GM18868 (cell line): Measurements from ENCODE around the gene CELSR1.

Source experiments
- ATAC-seq: cut with Tn5 transposase; IDR thresholded peaks from one replicate; pipeline ENCODE4 v1.9.1; 2021; ENCODE audit warnings: mild to moderate bottlenecking, moderate library complexity; ENCODE audit not compliant: unreplicated experiment

CELSR1 gene

GRCh38 chr22:46354176-46354992 lies 183.0 kb downstream of the CELSR1 start:
- ATAC-seq: no peak

GRCh38 chr22:46353483-46354105 lies 183.8 kb downstream of the CELSR1 start:
- no peak for ATAC-seq

- no peak for ATAC-seq
Observed at GRCh38 chr22:46352691-46353386, 184.6 kb downstream of the CELSR1 start.

- ATAC-seq: no peak
Observed at GRCh38 chr22:46352276-46352675, 185.1 kb downstream of the CELSR1 start.

- no peak for ATAC-seq
Observed at GRCh38 chr22:46351767-46352166, 185.7 kb downstream of the CELSR1 start.

DNA sequence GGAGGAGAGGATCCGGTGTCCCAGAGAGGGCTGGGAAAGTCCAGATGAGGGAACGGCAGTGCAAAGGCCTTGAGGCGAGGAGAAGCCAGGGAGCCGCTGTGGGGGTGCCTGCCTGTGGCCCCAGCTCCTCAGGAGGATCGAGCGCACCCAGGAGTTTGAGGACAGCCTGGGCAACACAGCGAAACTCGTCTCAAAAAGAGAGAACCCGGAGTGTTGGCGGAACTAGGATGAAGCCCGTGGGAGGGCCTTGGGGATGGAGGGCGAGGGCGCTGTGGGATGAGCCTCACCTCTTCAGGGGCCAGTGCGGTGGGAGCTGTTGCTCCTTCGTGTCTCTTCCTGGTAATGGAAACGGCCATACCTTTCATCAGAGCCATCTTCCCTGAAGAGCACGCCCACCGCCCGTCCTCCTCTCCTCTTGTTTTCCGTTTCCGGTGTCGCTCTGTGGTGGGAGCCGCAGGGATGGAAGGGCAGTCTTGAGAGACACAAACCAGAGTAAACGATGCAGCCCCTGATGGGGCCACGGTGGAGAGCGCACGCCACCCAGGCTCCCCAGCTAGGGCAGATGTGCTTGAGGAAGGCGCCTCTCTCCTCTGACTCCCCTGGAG lies 186.2 kb downstream of the CELSR1 start:
- no peak for ATAC-seq

DNA sequence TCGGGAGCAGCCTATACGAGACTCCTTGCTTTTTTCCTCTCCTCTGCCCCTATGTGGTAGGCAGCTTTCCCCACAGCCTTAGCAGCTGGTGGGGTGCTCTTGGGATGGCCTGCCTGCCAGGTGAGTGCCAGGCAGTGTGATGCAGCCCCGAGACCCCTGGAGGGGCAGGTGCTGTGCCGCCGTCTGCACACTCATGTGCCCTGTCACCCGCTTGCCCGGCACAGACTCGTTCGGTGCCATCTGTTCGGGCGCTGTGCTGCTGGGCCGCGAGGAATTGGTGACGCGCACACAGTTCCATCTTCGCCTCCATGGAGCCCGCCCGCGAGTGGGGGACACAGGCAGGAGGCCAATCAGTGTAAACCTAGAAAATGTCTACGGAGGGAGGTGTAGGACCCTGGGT lies 186.8 kb downstream of the CELSR1 start:
- no peak for ATAC-seq

DNA sequence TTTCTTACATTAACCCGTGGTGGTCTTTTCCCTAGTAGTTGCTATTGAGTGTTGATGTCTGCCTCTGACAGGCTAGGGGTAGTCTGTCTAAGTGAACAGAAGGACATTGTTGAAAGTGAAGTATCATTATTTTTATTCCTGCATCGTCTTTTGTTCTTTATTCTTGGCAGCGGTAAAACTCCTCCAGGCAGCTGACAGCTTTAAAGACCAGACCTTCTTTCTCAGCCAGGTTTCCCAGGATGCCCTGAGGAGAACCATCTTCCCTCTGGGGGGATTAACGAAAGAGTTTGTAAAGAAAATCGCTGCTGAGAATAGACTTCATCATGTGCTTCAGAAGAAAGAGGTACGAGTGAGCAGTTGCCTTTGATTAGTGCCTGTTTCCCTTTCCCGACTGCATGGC lies 187.3 kb downstream of the CELSR1 start:
- no peak for ATAC-seq

DNA sequence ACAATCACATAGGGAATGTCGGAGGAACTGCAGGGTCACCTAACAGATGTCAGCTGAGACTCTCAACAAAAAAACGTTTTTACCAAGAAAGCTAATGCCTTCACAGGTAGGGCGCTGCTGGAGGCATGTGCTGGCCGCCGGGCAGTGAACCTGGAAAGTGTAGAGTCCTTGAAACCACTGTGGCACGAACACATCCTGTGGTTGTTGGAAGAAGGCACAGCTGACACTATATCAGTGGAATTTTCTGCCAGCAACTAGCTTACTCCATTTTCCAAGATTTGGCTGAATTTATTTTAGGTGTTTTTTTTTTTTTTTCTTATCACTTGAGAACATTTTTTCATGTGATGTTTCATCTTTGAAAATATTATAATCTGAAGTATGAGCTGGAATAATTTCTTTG lies 187.7 kb downstream of the CELSR1 start:
- no peak for ATAC-seq

GRCh38 chr22:46349238-46349637 lies 188.2 kb downstream of the CELSR1 start:
- no peak for ATAC-seq

DNA sequence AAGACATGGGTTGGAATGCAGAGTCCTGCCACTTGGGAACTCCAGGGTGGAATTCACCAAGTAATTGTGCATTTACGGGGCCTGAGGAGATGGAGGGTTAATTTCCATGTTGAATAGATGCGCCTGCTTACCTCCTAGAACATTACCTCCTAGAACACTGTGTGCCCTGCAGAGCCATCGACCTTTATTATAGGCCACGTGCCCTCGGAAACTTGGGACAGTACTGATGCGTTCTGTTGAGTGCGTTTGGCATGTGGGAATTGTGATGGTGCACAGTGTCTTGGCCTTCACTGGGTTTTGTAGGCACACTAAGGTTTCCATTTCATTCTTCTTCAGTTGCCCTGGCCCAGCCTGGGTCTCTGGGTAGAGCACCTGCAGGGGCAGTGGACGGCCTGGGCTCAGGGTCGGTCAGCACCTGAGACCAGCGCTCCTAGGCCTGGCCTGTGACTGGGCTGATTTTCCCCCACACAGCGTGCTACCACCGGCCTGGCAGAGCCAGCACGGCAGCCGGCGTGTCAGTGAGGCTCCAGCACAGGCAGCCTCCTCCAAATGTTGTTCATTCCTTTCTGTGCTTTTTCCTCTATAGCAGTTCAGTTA lies 189.2 kb downstream of the CELSR1 start:
- no peak for ATAC-seq

GRCh38 chr22:46347646-46348045 lies 189.8 kb downstream of the CELSR1 start:
- ATAC-seq: no peak

- no peak for ATAC-seq
Observed at GRCh38 chr22:46346680-46347405, 190.6 kb downstream of the CELSR1 start.

DNA sequence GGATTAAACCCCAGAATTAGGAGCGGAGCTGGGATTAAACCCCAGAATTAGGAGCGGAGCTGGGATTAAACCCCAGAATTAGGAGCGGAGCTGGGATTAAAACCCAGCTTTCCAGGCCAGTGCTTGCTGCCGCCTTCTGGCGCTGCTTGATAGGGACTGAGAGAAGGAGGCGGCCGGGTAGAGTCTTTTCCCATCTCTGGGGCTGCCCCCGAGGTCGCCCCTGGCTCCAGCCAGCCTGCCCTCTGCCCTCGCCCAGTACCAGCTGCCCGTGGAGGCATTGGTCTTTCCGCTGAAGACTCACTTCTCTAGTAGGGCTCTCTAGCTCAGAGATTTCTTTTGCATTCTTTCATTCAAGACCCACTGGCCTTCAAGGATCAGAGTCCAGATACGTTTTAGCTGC lies 196.7 kb downstream of the CELSR1 start:
- ATAC-seq: no peak

DNA sequence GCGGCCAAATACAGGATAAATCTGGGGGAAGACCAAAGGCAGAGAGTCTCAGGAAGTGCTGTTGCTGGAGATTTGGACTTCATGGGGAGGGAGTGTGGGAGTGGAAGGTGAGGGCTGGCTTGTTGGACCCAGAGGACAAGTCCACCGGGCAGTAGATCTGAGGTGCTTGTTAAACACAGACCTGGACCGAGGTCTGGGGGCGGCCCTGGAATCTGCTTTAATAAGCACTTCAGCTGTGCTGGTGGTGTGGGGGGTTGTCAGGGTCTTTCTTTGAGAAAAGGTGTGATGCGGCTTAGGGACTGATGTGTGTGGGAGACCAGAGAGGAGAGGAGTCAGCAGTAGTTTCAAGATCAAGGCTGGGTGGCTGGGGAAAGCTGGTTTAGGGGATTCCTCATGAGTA lies 197.5 kb downstream of the CELSR1 start:
- no peak for ATAC-seq

GRCh38 chr22:46338636-46339035 lies 198.8 kb downstream of the CELSR1 start:
- no peak for ATAC-seq

DNA sequence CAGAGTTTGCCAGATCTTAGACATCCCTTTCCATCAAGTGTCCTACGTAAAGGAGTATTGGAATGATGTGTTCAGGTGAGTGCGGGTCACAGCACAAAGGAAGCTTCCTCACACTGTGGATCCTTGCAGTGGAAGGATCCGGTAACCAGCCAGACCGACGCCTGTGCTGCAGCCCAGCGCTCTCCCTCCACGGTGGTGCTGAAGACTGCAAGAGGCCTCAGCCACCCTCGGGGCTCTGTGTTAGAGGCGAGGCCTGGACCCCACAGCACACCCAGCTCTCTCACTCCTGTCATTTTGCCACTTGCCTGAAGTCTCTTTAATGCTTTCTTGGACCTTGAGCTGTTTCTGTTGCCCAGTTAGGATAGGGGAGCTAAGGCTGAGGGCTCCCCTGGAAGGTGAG lies 199.6 kb downstream of the CELSR1 start:
- ATAC-seq: no peak

DNA sequence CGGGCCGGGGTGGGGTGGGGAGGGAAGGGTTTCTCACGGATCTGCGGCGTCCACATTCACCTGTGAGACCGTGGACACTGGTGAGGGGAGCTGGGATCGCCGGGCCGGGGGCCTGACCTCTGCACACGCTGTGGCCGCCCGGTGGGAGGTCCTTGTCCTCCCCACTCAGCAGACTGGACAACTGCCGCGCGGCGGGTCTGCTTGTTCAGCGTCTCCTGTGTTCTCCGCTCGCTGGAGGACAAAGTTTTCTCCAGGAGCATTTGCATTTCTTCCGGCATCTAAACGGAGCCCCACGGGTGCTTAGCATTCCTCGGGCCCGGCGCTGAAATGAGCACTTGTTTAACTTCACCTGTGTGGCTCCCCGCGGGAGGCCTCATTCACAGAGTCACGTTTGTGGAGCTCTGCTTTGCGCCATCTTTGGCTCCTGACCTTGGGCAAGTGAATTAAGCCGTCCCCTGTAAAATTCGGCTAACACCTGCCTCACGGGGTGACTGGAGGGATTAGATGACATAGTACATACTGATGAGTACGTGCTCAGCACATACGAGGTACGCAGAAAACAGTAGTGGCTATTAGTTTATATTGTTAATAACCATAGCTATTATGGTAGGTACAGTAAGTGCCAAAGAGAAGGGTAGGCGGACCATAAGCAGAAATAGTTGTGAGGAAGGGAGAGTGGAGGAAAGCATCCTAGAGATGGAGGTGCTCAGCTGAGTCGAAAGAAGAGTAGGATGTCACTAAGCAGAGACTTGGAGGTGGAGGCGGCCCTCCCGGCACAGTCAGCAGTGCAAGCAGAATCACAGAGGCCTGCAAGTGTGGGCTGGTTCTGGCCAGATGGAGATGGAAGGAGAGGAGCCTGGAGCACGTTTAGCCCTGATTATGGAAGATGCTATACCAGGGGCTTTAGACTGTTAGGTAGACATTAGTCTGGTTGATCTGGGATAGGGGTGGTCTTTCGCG lies 201.0 kb downstream of the CELSR1 start:
- no peak for ATAC-seq
